IPS-15b (cell line): ENCODE measurements around the gene RANGAP1.

Source experiments
- H3K27me3 ChIP-seq: one replicate; pipeline ENCODE4 v1.6.1; 2013; ENCODE audit warnings: low read length; ENCODE audit not compliant: control insufficient read depth, insufficient read depth
- H3K36me3 ChIP-seq: one replicate; pipeline ENCODE4 v1.6.1; 2013; ENCODE audit warnings: low read length; ENCODE audit not compliant: control insufficient read depth, insufficient read depth
- H3K4me1 ChIP-seq: one replicate; pipeline ENCODE4 v1.6.1; 2013; ENCODE audit warnings: mild to moderate bottlenecking, low read length; ENCODE audit not compliant: control insufficient read depth, insufficient read depth
- H3K4me3 ChIP-seq: one replicate; pipeline ENCODE4 v1.5.1; 2013; ENCODE audit warnings: low read depth, low read length
- H3K9ac ChIP-seq: one replicate; pipeline ENCODE4 v1.6.1; 2013; ENCODE audit warnings: low read depth, mild to moderate bottlenecking, low read length
- H3K9me3 ChIP-seq: one replicate; pipeline ENCODE4 v1.6.1; 2013; ENCODE audit warnings: mild to moderate bottlenecking, low read length; ENCODE audit not compliant: control insufficient read depth, insufficient read depth

RANGAP1 gene, protein sequence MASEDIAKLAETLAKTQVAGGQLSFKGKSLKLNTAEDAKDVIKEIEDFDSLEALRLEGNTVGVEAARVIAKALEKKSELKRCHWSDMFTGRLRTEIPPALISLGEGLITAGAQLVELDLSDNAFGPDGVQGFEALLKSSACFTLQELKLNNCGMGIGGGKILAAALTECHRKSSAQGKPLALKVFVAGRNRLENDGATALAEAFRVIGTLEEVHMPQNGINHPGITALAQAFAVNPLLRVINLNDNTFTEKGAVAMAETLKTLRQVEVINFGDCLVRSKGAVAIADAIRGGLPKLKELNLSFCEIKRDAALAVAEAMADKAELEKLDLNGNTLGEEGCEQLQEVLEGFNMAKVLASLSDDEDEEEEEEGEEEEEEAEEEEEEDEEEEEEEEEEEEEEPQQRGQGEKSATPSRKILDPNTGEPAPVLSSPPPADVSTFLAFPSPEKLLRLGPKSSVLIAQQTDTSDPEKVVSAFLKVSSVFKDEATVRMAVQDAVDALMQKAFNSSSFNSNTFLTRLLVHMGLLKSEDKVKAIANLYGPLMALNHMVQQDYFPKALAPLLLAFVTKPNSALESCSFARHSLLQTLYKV

GRCh38 chr22:41285820-41286638, at the start of gene RANGAP1:
TSS of gene RANGAP1 (minus strand) at chr22:41286187. CDS start at chr22:41281044, 5,143 bp downstream.
- H3K9ac ChIP-seq, result peak within 1 kb of the TSS; percentile 84
- peaks cover 5% of the 10 kb centered on the region for H3K4me1 ChIP-seq
- peak within 1 kb of the TSS; percentile 86 for H3K4me3 ChIP-seq
- no peaks in the 10 kb centered on the region for H3K27me3 ChIP-seq
- H3K36me3 ChIP-seq, result peaks cover 20% of the 10 kb centered on the region
- no peaks in the 10 kb centered on the region for H3K9me3 ChIP-seq

GRCh38 chr22:41334951-41335635, 49.1 kb upstream of the RANGAP1 start:
- no peaks in the 10 kb centered on the region for H3K27me3 ChIP-seq
- no peak overlapping the region for H3K9ac ChIP-seq
- H3K4me3 ChIP-seq, result no peak overlapping the region
- no peaks in the 10 kb centered on the region for H3K9me3 ChIP-seq
- H3K36me3 ChIP-seq, result peaks cover 43% of the 10 kb centered on the region
- H3K4me1 ChIP-seq, result no peaks in the 10 kb centered on the region

- no peak overlapping the region for H3K9ac ChIP-seq
- H3K9me3 ChIP-seq, result no peaks in the 10 kb centered on the region
- H3K4me1 ChIP-seq, result no peaks in the 10 kb centered on the region
- H3K27me3 ChIP-seq, result no peaks in the 10 kb centered on the region
- H3K36me3 ChIP-seq, result peaks cover 44% of the 10 kb centered on the region
- H3K4me3 ChIP-seq, result no peak overlapping the region
These were observed 48.2 kb upstream of the RANGAP1 start for GRCh38 chr22:41334215-41334614.

DNA sequence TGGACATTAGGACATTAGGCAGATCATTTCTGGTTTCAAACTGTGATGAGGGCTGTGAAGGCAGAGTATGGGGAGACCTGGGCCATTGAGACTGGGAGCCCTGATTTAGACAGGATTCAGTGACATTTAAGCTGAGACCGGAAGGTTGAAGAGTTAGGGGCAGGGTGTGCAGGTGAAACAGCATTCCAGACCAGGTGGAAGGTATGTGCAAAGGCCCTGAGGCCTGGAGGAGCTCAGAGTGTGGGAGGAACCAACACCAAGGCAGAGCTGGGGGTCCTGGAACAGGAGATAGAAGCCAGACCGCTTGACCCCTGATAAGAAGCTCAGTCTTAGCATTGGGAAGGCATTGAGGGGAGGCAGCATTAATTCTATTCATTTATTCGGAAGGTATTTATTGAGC, 47.8 kb upstream of the RANGAP1 start:
- Histone ChIP-seq H3K9me3 (no peaks in the 10 kb centered on the region), H3K9ac (no peak overlapping the region), H3K4me3 (no peak overlapping the region), H3K4me1 (no peaks in the 10 kb centered on the region), H3K36me3 (peaks cover 40% of the 10 kb centered on the region), H3K27me3 (no peaks in the 10 kb centered on the region)

- no peaks in the 10 kb centered on the region for H3K27me3 ChIP-seq
- H3K9me3 ChIP-seq, result no peaks in the 10 kb centered on the region
- H3K4me1 ChIP-seq, result no peaks in the 10 kb centered on the region
- H3K9ac ChIP-seq, result no peak overlapping the region
- peaks cover 32% of the 10 kb centered on the region for H3K36me3 ChIP-seq
- no peak overlapping the region for H3K4me3 ChIP-seq
These were observed 46.4 kb upstream of the RANGAP1 start for GRCh38 chr22:41332217-41332939.

- no peaks in the 10 kb centered on the region for H3K4me1 ChIP-seq
- no peaks in the 10 kb centered on the region for H3K27me3 ChIP-seq
- H3K9me3 ChIP-seq, result no peaks in the 10 kb centered on the region
- no peak overlapping the region for H3K4me3 ChIP-seq
- H3K9ac ChIP-seq, result no peak overlapping the region
- H3K36me3 ChIP-seq, result peaks cover 46% of the 10 kb centered on the region
These were observed 44.2 kb upstream of the RANGAP1 start for GRCh38 chr22:41330169-41330568.

- no peaks in the 10 kb centered on the region for H3K4me1 ChIP-seq
- no peak overlapping the region for H3K9ac ChIP-seq
- no peaks in the 10 kb centered on the region for H3K9me3 ChIP-seq
- no peaks in the 10 kb centered on the region for H3K27me3 ChIP-seq
- H3K36me3 ChIP-seq, result peaks cover 42% of the 10 kb centered on the region
- no peak overlapping the region for H3K4me3 ChIP-seq
These were observed 41.1 kb upstream of the RANGAP1 start for GRCh38 chr22:41327124-41327523.

DNA sequence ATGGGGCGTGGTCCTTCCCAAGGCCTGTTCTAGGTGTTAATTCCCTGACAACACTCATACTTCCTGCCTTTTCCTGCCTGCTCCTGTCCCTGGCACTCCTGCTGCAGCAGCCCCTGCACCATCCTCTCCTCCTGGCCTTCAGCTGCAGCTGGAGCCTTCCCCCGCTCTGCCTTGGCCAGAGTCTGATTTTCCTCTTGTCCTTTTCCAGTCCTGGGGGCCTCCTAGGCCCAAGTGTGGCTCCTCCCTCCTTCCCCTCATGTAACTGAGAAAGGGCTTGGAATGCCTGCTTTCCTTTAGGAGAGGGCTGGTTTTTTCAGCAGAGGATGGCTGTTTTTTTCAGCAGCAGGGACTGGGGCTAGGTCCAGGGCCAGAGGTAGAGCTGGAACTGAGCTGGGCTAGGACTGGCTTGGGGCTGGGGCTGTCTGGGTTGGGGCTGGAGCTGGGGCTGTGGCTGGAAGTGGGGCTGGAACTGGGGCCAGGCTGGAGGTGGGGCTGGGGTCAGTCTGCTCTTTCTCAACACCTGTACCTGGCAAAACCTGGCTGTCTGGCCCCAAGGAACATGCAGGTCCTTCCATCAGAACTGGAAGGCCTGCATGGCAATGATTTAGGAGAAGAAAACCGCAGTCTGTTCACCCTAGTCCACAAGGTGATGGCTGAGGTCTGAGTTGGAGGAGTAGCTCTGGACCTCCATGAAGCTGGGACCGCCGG, 39.0 kb upstream of the RANGAP1 start:
- H3K9ac ChIP-seq, result no peak overlapping the region
- no peak overlapping the region for H3K4me3 ChIP-seq
- no peaks in the 10 kb centered on the region for H3K4me1 ChIP-seq
- no peaks in the 10 kb centered on the region for H3K27me3 ChIP-seq
- peaks cover 37% of the 10 kb centered on the region for H3K36me3 ChIP-seq
- H3K9me3 ChIP-seq, result no peaks in the 10 kb centered on the region

GRCh38 chr22:41320416-41321240, 34.6 kb upstream of the RANGAP1 start:
- no peaks in the 10 kb centered on the region for H3K4me1 ChIP-seq
- no peaks in the 10 kb centered on the region for H3K27me3 ChIP-seq
- H3K9ac ChIP-seq, result no peak overlapping the region
- no peak overlapping the region for H3K4me3 ChIP-seq
- peaks cover 16% of the 10 kb centered on the region for H3K36me3 ChIP-seq
- no peaks in the 10 kb centered on the region for H3K9me3 ChIP-seq

GRCh38 chr22:41315586-41315985, 29.6 kb upstream of the RANGAP1 start:
- H3K27me3 ChIP-seq, result no peaks in the 10 kb centered on the region
- H3K4me1 ChIP-seq, result no peaks in the 10 kb centered on the region
- H3K4me3 ChIP-seq, result no peak overlapping the region
- H3K36me3 ChIP-seq, result no peaks in the 10 kb centered on the region
- H3K9ac ChIP-seq, result no peak overlapping the region
- no peaks in the 10 kb centered on the region for H3K9me3 ChIP-seq
